Stimulated activated CD8-positive, alpha-beta memory T cell treated with anti-CD3 and anti-CD28 coated beads, Interleukin-7, amount 100 ng/mL, for 1 hour (primary cell): Measurements from ENCODE around the gene TNS3.
"Not testable (repeated sequence)": the region's sequence is repeated elsewhere in the genome, so short reads cannot be mapped to it uniquely, and the experiment has no call there.

ENCODE experiments used
- DNase-seq, 2 donors: peaks; one replicate each; pipeline ENCODE4 v3.0.0-alpha.2; 2020; ENCODE audit warnings: low read depth in 2 of 2

TNS3 gene

GRCh38 chr7:47561715-47562446 lies 20.0 kb downstream of the TNS3 start:
- no peak for DNase-seq

- no peak for DNase-seq
These were observed 22.3 kb downstream of the TNS3 start for GRCh38 chr7:47559306-47560220.

GRCh38 chr7:47557694-47558670 lies 23.9 kb downstream of the TNS3 start:
- no peak for DNase-seq

GRCh38 chr7:47557317-47557693 lies 24.6 kb downstream of the TNS3 start:
- no peak for DNase-seq

GRCh38 chr7:47556511-47557180 lies 25.3 kb downstream of the TNS3 start:
- no peak for DNase-seq

- DNase-seq, result no peak
These were observed 28.6 kb downstream of the TNS3 start for GRCh38 chr7:47553309-47553708.

- DNase-seq, result no peak
These were observed 29.3 kb downstream of the TNS3 start for GRCh38 chr7:47552621-47553020.

- no peak for DNase-seq
These were observed 30.1 kb downstream of the TNS3 start for GRCh38 chr7:47551668-47552440.

- DNase-seq, result no peak
These were observed 31.0 kb downstream of the TNS3 start for GRCh38 chr7:47550788-47551470.

GRCh38 chr7:47549916-47550315 lies 32.0 kb downstream of the TNS3 start:
- no peak for DNase-seq

- no peak for DNase-seq
These were observed 32.5 kb downstream of the TNS3 start for GRCh38 chr7:47549397-47549796.

GRCh38 chr7:47548546-47548945 lies 33.4 kb downstream of the TNS3 start:
- no peak for DNase-seq

- DNase-seq, result no peak
These were observed 35.0 kb downstream of the TNS3 start for GRCh38 chr7:47546733-47547494.

GRCh38 chr7:47546171-47546570 lies 35.7 kb downstream of the TNS3 start:
- DNase-seq, result no peak

- DNase-seq, result no peak
These were observed 37.5 kb downstream of the TNS3 start for GRCh38 chr7:47544416-47544815.

- DNase-seq, result no peak
These were observed 38.2 kb downstream of the TNS3 start for GRCh38 chr7:47543714-47544113.

GRCh38 chr7:47543056-47543455 lies 38.9 kb downstream of the TNS3 start:
- DNase-seq, result no peak

- no peak for DNase-seq
These were observed 39.9 kb downstream of the TNS3 start for GRCh38 chr7:47542051-47542450.

GRCh38 chr7:47541485-47541884 lies 40.4 kb downstream of the TNS3 start:
- not testable (repeated sequence) for DNase-seq
